SK-N-SH treated with all-trans-retinoic acid at 6 μM for 48 hours (cell line): ENCODE results near the gene OSM.

ENCODE experiments used
- ARNTL ChIP-seq: fragments of 450-650 bp; formaldehyde crosslinking; IDR thresholded peaks from 2 replicates; pipeline ENCODE4 v1.5.0; 2020; ENCODE audit warnings: low read depth, mild to moderate bottlenecking, moderate library complexity, borderline replicate concordance
- BACH2 ChIP-seq: fragments of 250-450 bp; sonication (Bioruptor Pico); IDR thresholded peaks from 2 replicates; pipeline ENCODE4 v1.9.0; 2021; ENCODE audit warnings: mild to moderate bottlenecking, borderline replicate concordance
- GLIS3 ChIP-seq: fragments of 250-450 bp; sonication (Bioruptor Pico); IDR thresholded peaks from 2 replicates; pipeline ENCODE4 v1.5.0; 2020; ENCODE audit warnings: mild to moderate bottlenecking, moderate library complexity
- OSR1 ChIP-seq: fragments of 250-450 bp; sonication (Bioruptor Pico); IDR thresholded peaks from 2 replicates; pipeline ENCODE4 v1.8.0; 2022; ENCODE audit warnings: moderate library complexity, mild to moderate bottlenecking, inconsistent platforms
- ZNF565 ChIP-seq: fragments of 450-650 bp; formaldehyde crosslinking; conservative IDR thresholded peaks from 2 replicates; pipeline ENCODE4 v1.5.0; 2020; ENCODE audit warnings: low read depth, mild to moderate bottlenecking, moderate library complexity
- ZNF8 ChIP-seq: fragments of 450-650 bp; formaldehyde crosslinking; IDR thresholded peaks from 2 replicates; pipeline ENCODE4 v1.5.0; 2020; ENCODE audit warnings: mild to moderate bottlenecking, moderate library complexity
- TF ChIP-seq, protein P1 (sequence below): fragments of 250-450 bp; sonication (Bioruptor Pico); IDR thresholded peaks from 2 replicates; pipeline ENCODE4 v1.5.1; 2021; ENCODE audit warnings: mild to moderate bottlenecking, moderate library complexity

DNA sequence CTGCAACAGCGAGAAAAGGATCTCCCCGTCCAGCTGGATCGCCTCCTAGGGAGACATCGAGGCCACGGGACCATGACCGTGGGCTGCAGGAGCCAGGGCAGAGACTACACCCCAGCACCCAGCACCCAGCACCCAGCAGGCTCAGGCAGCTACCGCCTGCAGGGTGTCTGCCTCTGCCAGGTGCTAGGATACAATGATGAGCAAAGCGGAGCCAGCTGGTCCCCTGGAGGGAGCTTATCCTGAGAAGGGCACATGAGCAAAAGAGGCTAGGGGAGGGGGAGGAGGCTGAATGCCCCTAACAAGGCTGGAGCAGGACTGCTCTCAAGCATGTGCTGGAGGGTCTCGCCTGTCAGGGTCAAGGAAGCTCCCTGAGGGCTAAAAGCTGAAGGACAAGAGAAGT is 27.4 kb upstream of the OSM start:
- no peak for TF ChIP-seq ZNF8 (CRISPR knock-in tag)
- no peak for TF ChIP-seq BACH2
- TF ChIP-seq ARNTL, result no peak
- no peak for TF ChIP-seq ZNF565
- TF ChIP-seq OSR1, result no peak
- TF ChIP-seq, protein P1, sequence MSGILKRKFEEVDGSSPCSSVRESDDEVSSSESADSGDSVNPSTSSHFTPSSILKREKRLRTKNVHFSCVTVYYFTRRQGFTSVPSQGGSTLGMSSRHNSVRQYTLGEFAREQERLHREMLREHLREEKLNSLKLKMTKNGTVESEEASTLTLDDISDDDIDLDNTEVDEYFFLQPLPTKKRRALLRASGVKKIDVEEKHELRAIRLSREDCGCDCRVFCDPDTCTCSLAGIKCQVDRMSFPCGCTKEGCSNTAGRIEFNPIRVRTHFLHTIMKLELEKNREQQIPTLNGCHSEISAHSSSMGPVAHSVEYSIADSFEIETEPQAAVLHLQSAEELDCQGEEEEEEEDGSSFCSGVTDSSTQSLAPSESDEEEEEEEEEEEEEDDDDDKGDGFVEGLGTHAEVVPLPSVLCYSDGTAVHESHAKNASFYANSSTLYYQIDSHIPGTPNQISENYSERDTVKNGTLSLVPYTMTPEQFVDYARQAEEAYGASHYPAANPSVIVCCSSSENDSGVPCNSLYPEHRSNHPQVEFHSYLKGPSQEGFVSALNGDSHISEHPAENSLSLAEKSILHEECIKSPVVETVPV (CRISPR knock-in tag), result no peak
- TF ChIP-seq GLIS3 (CRISPR knock-in tag), result no peak
